ENCODE results near the gene SV2A.

- no peak for TF ChIP-seq POLR2AphosphoS5 (IDR thresholded peaks at IDR 0.05; ENCODE audit: low read depth, low read length)
- no peak for TF ChIP-seq POLR2A (IDR thresholded peaks at IDR 0.05; ENCODE audit: low read depth, low read length)
- no peak for TF ChIP-seq TAF1 (IDR thresholded peaks at IDR 0.05; ENCODE audit: low read depth, low read length)
Observed at GRCh38 chr1:149879556-149879955, 38.1 kb downstream of the SV2A start.

Measured in GM12891 (cell line).